Spleen (tissue), 11 donors: ENCODE results near the gene TMEM106B. TPM values are rescaled to one million over a fixed set of nuclear protein-coding genes. Genes with fewer than 3 reads are reported as not detected.
"Not testable (repeated sequence)": the region's sequence is repeated elsewhere in the genome, so short reads cannot be mapped to it uniquely, and the experiment has no call there.

Source experiments
- DNase-seq: peaks from one replicate; pipeline ENCODE4 v3.0.0-alpha.2; 2020
- H3K27ac ChIP-seq, 8 donors: fragments of 200-600 bp; sonication (generic) in 7 of 8; 1 replicate in 4 of 8; 2 replicates in 4 of 8; pipeline versions ENCODE4 v1.5.0 to v1.8.0; 2016 to 2021; ENCODE audit warnings: inconsistent platforms in 4 of 8, mild to moderate bottlenecking in 4 of 8, moderate library complexity in 1 of 8
- H3K27me3 ChIP-seq, 7 donors: fragments of 200-600 bp; sonication (generic) in 6 of 7; replicated peaks in 1 of 7; 1 replicate in 4 of 7; 2 replicates in 3 of 7; pipeline versions ENCODE4 v1.5.0 to v1.8.0; 2016 to 2021; ENCODE audit warnings: inconsistent platforms in 3 of 7, mild to moderate bottlenecking in 1 of 7
- H3K36me3 ChIP-seq, 6 donors: fragments of 200-600 bp; sonication (generic) in 5 of 6; 1 replicate in 4 of 6; 2 replicates in 2 of 6; pipeline versions ENCODE4 v1.5.0 to v1.8.0; 2016 to 2021; ENCODE audit warnings: inconsistent platforms in 2 of 6
- H3K4me1 ChIP-seq, 6 donors: fragments of 200-600 bp; sonication (generic) in 5 of 6; 1 replicate in 3 of 6; 2 replicates in 3 of 6; pipeline versions ENCODE4 v1.5.0 to v1.8.0; 2016 to 2021; ENCODE audit warnings: inconsistent platforms in 3 of 6
- H3K4me3 ChIP-seq, 8 donors: fragments of 200-600 bp; sonication (generic) in 7 of 8; 1 replicate in 4 of 8; 2 replicates in 4 of 8; pipeline versions ENCODE4 v1.5.0 to v1.8.0; 2016 to 2021; ENCODE audit warnings: inconsistent platforms in 4 of 8, mild to moderate bottlenecking in 4 of 8, moderate library complexity in 2 of 8
- H3K9me3 ChIP-seq, 8 donors: fragments of 200-600 bp; sonication (generic) in 7 of 8; 1 replicate in 4 of 8; 2 replicates in 4 of 8; pipeline versions ENCODE4 v1.5.0 to v1.8.0; 2016 to 2021; ENCODE audit warnings: inconsistent platforms in 4 of 8
- CTCF ChIP-seq, 11 experiments: fragments of 200-600 bp in 7 of 11; fragments of 450-650 bp in 4 of 11; sonication (generic) in 4 of 11; IDR thresholded peaks in 8 of 11; conservative IDR thresholded peaks in 3 of 11; 1 replicate in 7 of 11; 2 replicates in 4 of 11; pipeline versions ENCODE4 v1.4.0 to v1.8.0; 2016 to 2021; ENCODE audit warnings: antibody characterized with exemption in 11 of 11, inconsistent platforms in 4 of 11, mild to moderate bottlenecking in 1 of 11
- POLR2A ChIP-seq, 3 donors: fragments of 450-650 bp; IDR thresholded peaks; one replicate each; pipeline ENCODE4 v1.5.1; 2017; ENCODE audit warnings: antibody characterized with exemption in 3 of 3, mild to moderate bottlenecking in 1 of 3
- POLR2AphosphoS5 ChIP-seq, 3 donors: sonication (generic); formaldehyde crosslinking; IDR thresholded peaks; one replicate each; pipeline ENCODE4 v1.5.1; 2017; ENCODE audit warnings: antibody characterized with exemption in 3 of 3
- WGBS, 5 donors: extraction: QIAGEN DNeasy Blood & Tissue Kit in 3 of 5; methylation state at CpG; one replicate each; pipeline versions ENCODE4 v1.1.5 to v1.1.7; 2013 to 2018; 5-methylcytosine and 5-hydroxymethylcytosine counted together
- intact Hi-C: fragments of 100-400 bp; cut with DNase I; formaldehyde crosslinking; loops from one replicate; pipeline ENCODE4 v1.15.0; 2023; ENCODE audit warnings: low total_unique reads
- polyA plus RNA-seq, 3 donors: library from polyadenylated mRNA; stranded (reverse); fragments of 200-250 nt; gene quantifications; one replicate each; pipeline ENCODE4 v1.2.1, GENCODE V29; 2013
- total RNA-seq, 7 donors: library from RNA; depleted of rRNA in 3 of 7; stranded (reverse); fragments of >200 nt in 3 of 7; fragmentation: NEBNext Ultra II Directional in 4 of 7; extraction: Animal tissue kit (Norgen Biotek cat#: 25700) in 4 of 7; gene quantifications; one replicate each; pipeline versions ENCODE4 v1.1.0 to v1.2.1, GENCODE V29; 2016 to 2021
- donor health status: healthy with polysubstance abuse.
- donor health status: DM: no; HTN: no; CAD: no; lungs with moderate emphysema.
- donor health status: DM: no; HTN: no; CAD: no.
- donor health status: Bipolar disorder and iron deficiency.
- donor health status: healthy.
- donor health status: DM: no; HTN: no; CAD: no.
- donor health status: DM: yes; HTN: yes; CAD: no.

Gene TMEM106B
- total and polyA plus RNA-seq, 10 donors = 6.6 to 58.2 (median 31.3) TPM

- no peaks in the 10 kb centered on the region for H3K27me3 ChIP-seq
- no peak overlapping the region for H3K27ac ChIP-seq
- H3K4me3 ChIP-seq = no peak overlapping the region
- 96 to 100% (median 100%) methylated on average over 1 of the region's 1 CpG for WGBS, 5 donors
- peaks cover 0 to 78% (median 31%) of the 10 kb centered on the region in 6 donors for H3K36me3 ChIP-seq
- H3K4me1 ChIP-seq = peaks cover 0 to 27% (median 12%) of the 10 kb centered on the region in 6 donors
- TF ChIP-seq POLR2AphosphoS5 (IDR thresholded peaks at IDR 0.05) (no peak), POLR2A (IDR thresholded peaks at IDR 0.05) (no peak), CTCF (IDR thresholded peaks at IDR 0.05 in 8 of 11, conservative IDR thresholded peaks at IDR 0.05 in 3 of 11) (no peak)
- DNase-seq = no peak
- peaks cover 0 to 9% (median 0%) of the 10 kb centered on the region in 8 donors for H3K9me3 ChIP-seq
- intact Hi-C loops = no loop called here
Measured at GRCh38 chr7:12220389-12221046, 9.4 kb downstream of the TMEM106B start.

- H3K4me1 ChIP-seq = peaks cover 0 to 27% (median 12%) of the 10 kb centered on the region in 6 donors
- H3K4me3 ChIP-seq = no peak overlapping the region
- intact Hi-C loops = no loop called here
- no peak for DNase-seq
- H3K27me3 ChIP-seq = no peaks in the 10 kb centered on the region
- H3K27ac ChIP-seq = no peak overlapping the region
- peaks cover 0 to 78% (median 27%) of the 10 kb centered on the region in 6 donors for H3K36me3 ChIP-seq
- H3K9me3 ChIP-seq = peaks cover 0 to 10% (median 0%) of the 10 kb centered on the region in 8 donors
- TF ChIP-seq POLR2AphosphoS5 (IDR thresholded peaks at IDR 0.05) = no peak
- no peak for TF ChIP-seq CTCF (IDR thresholded peaks at IDR 0.05 in 8 of 11, conservative IDR thresholded peaks at IDR 0.05 in 3 of 11)
- TF ChIP-seq POLR2A (IDR thresholded peaks at IDR 0.05) = no peak
Measured at GRCh38 chr7:12221414-12221813, 10.3 kb downstream of the TMEM106B start.

DNA sequence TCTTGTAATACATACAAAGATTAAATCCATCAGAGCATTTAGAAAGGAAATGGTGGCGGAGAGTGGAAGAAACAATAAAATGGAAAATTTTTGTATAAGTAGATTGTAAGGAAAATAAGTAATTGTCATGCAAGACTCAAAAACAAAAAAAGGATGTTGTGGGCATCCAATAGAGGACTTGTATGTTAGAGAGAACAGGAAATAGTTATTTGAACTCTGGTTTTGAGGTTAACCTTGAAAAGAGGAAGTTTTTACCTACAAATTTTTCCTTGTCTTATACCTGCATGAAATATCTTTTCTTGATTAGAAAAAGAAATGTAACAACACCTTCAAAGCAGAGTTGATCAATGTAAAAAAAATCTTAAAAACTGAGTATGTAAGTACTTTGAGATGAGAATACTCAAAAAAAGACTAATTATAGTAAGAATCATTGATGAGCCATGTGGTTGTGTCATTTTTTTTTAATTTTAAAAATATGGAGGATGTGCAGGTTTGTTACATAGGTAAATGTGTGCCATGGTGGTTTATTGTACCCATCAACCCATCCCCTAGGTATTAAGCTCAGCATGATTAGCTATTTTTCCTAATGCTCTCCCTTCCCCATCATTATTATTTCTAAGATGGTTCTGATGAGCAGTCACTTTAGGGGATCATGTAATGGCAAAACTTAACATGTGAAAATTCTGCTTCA, 11.9 kb downstream of the TMEM106B start:
- intact Hi-C loops = no loop called here

GRCh38 chr7:12225017-12225416, 13.9 kb downstream of the TMEM106B start:
- Histone ChIP-seq H3K4me1 (peaks cover 0 to 30% (median 12%) of the 10 kb centered on the region in 6 donors), H3K9me3 (peaks cover 0 to 10% (median 0%) of the 10 kb centered on the region in 8 donors), H3K36me3 (peaks cover 0 to 68% (median 19%) of the 10 kb centered on the region in 6 donors)
- H3K4me3 ChIP-seq, intact Hi-C loops, H3K27me3 ChIP-seq, H3K27ac ChIP-seq, DNase-seq: not testable (repeated sequence)
- WGBS, 5 donors = 69 to 89% (median 88%) methylated on average over 7 of the region's 7 CpGs

More for the DNA sequence above, 11.9 kb downstream of the TMEM106B start:
- no peak for TF ChIP-seq CTCF (IDR thresholded peaks at IDR 0.05 in 8 of 11, conservative IDR thresholded peaks at IDR 0.05 in 3 of 11)
- no peak for TF ChIP-seq POLR2AphosphoS5 (IDR thresholded peaks at IDR 0.05)
- no peak for TF ChIP-seq POLR2A (IDR thresholded peaks at IDR 0.05)
- Histone ChIP-seq H3K4me3 (no peak overlapping the region), H3K27me3 (no peaks in the 10 kb centered on the region), H3K4me1 (peaks cover 0 to 27% (median 12%) of the 10 kb centered on the region in 6 donors), H3K36me3 (peaks cover 0 to 77% (median 28%) of the 10 kb centered on the region in 6 donors), H3K9me3 (peaks cover 0 to 10% (median 0%) of the 10 kb centered on the region in 8 donors), H3K27ac (peak overlapping the region in 5 of 8 donors; percentile 0 to 63 (median 55))
- DNase-seq = no peak
- WGBS, 5 donors = 0 to 33% (median 21%) methylated on average over 1 of the region's 1 CpG
